ENCODE data around the gene GYS2.

GYS2 gene

DNA sequence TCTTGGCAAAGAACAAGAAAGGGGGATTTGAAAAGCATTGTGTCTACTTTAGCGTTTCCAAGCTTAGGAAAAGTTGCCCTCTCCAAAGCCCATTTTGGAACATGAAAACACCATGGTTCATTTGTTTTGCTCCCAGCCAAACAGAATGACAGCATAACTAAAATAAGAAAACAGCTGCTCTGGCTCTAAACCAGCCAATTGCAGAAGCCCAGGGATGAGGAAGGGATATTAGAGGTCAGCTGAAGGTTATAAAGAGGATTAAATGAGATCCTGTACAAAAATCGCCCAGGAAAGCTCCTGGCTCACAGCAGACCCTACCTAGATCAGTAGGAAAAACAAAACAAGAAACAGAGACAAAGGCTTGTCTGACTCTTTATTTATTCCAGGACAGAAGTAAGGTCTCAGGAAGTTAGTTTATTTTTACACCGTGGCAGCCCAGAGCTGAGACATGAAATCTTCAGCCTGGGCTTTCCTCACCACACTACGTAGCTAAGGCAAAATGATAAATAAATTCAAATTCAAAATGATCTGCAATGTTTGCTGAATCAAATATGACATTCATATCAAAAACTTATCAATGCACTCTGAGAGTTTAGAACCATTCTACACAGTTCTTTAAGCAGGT is 52.7 kb downstream of the GYS2 start:
- no peak for DNase-seq

DNA sequence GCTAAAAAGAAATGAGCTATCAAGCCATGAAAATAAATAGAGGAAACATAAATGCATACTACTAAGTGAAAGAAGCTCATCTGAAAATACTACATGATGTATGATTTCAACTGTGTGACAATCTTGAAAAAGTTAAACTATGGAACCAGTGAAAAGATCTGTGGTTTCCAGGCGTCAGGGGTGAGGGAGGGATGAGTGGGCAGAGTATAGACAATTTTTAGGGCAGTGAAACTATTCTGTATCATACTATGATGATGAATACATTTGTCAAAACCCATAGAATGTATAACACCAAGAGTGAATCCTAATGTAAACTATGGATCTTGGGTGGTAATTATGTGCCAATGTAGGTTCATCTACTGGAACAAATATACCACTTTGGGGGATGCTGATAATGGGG is 57.2 kb downstream of the GYS2 start:
- no peak for DNase-seq

DNA sequence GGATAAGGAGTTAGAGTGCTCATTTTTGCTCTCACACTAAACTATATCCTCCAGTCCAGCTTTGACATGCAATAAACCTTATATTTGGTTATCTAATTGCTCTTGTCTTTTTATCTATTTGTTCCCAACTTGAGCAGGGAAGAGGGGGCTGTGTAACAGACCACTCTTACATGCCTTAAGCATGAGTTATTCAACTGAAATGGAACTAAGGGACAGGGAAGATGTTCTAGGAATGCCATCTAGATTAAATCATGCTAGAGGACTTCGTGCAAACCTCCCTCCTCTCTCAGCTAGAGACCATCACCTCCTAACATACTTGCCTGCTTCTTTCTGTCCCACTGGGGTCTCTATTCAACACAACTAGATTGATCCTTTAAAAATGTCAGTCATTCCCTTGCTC is 57.9 kb downstream of the GYS2 start:
- DNase-seq, result no peak

DNA sequence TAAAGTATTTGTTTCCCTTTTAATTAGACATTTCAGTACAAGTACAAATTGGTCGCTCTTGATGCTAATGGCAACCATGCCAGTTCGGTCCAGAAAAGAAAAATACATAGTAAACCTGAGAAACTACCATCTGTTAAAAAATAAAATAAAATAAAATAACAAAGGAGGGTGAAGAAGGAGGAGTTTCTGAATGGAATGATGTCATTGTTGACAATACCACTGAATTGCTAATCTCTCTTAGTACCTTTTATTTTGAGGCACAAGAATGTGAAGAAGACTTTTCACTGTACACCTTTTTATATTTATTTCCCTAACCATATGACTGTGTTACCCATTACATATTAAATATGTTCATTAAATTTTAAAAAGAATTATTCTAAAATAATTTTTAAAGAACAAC is 59.1 kb downstream of the GYS2 start:
- DNase-seq, result no peak

DNA sequence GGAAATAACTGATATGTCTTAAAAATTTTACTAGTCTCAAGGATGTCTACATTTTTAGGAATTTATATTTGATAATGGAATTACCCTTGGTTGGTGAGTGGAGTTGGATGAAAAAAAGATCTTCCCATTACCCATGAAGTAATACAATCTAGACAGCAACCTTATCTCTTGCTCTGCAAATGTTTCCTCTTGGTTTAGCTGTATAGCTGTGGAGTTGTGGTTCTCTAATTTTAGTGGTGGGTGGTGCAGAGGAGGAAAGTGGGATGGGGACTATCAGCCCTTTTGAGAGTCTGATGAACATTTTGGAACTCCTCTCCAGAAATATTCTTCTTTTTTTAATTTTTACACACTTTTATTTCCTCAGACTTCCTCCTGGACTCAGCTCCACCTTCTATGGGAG is 61.5 kb downstream of the GYS2 start:
- DNase-seq, result no peak

DNA sequence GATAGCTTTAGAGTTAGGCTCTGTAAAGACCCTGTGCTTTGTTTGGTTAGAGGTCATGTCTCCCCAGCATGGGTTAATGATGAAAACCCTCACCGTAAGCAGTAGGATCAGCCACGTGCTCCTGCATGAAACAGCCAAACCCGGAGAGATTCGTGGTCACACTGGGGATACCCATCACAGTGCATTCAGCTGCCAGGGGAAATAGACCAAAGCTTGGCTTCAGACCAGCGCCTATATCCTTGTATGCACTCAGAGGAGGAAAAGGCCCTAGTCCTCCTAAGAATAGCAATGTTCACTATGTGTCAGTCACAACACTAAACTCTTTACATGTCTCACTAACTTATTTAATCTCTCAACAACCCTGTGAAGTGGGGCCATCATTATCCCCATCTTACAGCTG is 62.2 kb downstream of the GYS2 start:
- no peak for DNase-seq

DNA sequence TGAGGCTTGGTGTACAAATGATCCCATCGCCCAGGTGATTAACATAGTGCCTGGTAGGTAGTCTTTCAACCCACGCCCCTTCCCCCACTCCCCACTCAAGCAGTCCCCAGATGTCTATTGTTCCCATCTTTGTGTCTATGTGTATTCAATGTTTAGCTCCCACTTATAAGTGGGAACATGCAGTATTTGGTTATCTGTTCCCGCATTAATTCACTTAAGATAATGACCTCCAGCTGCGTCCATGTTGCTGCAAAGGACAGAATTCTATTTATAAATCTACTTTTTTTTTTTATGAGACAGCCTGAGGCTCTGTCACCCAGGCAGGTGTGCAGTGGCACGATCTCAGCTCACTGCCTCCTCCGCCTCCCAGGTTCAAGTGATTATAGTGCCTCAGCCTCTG is 62.9 kb downstream of the GYS2 start:
- DNase-seq, result peak; percentile 58

DNA sequence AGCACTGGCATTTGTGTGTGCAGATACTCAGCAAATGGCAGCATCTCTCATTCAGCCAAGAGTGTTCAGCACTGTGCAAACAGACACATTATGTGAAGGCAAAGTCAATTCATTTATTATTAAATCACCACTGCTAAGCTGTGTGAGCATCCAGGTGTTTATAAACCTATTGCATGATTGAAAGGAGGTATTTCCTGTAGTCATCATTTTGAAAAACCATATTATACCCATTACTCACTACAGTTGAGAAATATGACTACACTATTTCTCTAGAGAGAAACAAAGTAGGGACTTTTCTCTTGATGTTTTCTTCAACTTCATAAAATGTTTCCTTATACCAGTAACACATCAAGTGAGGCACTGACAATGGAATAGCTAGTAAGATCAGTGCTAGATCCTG is 64.8 kb downstream of the GYS2 start:
- DNase-seq, result peak; percentile 77

DNA sequence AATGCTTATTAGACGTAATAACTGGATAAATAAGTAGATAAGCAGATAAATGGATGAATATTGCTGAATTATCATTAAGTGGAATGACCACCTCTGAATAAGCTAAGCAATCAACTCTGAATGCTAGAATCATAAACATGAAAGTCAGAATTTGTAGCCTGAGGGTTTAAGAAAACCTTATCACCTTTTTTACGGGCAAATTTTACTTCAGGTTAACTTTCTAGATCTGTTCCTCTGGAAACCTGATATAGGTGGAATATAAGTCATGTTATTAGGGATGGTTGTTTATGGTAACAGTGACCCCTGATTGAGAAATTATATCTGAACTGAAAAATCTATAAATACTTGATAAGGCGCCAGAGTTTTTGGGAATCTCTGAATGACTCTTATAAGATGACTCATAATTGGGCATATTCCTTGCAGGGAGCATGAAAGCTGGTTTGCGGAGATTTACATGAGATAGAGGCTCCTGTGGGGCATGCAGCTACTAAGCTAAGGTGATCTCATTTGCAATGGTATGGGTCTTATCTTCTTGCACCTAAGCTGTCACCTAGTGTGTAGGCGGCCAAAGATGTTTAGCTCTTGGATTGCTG is 66.5 kb downstream of the GYS2 start:
- DNase-seq, result no peak

DNA sequence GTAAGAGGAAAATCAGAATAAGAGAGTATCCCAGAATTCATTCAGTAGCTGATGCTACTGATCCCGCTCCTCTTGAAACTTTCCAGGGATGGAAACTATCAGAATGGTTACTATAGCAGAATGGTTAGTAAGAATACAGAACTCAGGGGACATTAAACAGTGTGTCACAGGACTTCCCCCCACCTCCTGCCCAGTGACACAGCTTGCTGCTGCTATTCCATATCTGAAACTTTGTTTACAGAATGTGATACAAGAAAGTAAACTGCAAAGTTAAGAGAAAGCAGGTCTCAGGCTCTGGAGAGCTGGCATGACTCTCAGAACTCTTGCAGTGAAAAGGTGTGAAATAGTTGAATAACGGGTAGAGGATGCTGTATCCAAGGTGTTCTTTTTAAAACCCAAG is 75.2 kb downstream of the GYS2 start:
- DNase-seq, result no peak

DNA sequence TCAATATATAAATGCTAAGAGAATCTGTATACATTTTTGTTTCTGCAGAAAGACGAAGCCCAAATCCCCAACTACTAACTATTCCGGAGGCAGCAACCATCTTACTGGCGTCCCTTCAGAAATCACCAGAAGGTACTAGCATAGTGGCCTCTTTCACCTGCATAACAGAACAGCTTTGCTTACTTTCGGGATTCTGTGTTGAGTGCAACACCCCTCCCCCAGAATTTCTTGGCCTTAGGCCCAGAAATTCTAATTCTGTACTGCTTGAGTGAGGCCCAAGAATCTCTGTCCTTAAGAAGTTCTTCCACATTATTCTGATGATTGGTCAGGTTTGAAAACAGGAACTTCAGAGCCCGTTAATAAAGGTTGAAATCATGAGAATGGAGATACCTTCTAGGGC is 75.7 kb downstream of the GYS2 start:
- no peak for DNase-seq

DNA sequence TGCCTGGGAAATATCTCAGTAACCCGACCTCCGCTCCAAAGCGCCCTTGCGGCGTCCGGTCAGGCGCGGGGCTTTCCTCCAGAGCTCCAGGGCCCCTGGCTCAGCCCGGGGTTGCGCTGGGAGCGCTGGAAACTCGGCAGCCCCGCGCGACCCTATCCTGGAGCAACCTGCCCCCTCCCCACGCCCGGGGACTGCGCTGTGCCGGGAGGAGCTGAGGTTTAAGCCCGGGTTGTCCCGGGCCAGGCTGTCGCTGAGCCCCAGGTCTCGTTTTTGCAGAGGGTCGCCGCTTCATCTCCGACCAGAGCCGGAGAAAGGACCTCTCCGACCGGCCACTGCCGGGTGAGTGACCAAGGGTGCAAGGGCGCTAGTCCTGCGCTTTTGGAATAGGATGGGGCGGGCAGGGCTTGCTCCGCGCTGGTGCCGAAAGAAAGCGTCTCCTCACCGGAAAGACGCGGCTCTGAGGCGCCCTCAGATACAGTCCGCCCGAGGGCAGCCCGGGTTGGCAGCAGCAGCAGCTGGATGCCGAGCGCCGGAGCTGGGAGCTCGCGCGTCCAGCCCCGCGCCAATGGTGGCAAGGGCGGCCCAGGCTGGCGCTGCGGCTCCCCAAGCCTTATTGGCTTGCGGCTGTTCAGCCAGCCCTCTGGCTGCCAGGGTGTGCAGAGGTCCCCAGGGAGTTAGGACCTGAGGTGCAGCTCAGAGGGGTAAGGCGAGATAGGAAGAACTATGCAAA is 77.0 kb downstream of the GYS2 start:
- peak; percentile 87 for DNase-seq

DNA sequence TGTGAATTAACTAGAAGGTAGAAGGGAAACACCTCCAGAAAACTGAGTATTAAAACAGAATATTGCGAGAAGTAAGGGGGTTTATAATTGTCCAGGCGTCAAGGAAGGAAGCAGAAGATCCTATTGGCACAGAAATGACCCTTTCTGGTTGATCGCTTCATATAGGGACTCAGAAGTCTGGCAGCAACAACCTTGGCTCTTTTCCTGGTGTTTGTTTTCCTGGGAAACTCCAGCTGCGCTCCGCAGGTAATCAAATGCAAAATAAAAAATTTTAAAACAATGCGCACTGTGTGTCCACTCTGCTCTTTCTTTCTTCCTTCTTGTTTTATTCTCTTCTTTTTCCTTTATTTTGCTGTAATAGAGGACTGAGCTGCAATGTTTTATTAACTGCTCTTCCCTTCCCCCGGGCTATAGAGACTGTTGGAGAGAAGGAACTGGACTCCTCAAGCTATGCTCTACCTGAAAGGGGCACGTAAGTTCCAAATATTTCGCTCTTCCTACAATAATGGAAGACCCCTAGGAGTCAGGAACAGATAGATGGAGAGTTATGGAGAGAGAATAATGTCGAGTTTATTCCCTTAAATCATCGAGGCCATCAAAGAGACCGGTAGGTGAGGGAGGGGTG is 77.8 kb downstream of the GYS2 start:
- DNase-seq, result no peak

DNA sequence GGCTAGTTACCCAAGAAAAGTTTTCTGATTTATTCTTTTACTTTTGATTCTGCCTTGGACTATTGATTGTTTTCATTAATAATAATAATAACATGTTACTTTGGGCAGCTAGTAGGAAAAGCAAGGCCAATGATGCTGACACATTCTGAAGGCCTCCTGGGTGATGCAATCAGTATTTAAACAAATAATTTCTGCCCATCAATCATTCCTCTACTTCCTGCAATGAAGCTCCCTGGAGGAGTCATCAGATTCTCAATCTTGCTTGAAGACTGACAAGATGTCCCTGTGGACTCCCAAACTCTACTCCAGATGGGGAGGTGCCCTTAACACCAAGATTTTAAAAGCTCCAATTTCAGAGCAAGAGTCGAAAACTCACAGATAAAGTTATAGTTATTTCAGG is 78.6 kb downstream of the GYS2 start, which contains the start of gene SPX:
TSS of gene SPX (plus strand) at position 244 of the 400 bp plus-strand sequence. CDS start 177 bp downstream, outside the sequence.
- peak; percentile 29 for DNase-seq

DNA sequence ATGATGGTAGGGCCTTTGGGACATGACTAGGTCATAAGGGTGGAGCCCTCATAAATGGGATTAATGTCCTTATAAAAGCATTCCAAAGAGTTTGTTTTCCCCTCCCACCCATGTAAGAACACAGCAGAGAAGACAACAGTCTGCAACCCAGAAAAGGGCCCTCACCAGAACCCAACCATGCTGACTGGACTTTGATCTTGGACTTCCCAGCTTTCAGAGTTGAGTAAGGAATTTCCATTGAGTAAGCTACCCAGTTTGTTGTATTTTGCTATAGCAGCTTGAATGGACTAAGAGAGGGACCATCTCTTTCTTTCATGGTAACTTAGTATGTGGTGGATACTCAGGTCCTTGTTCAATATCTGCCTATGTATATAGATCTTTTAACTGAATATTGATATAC is 81.5 kb downstream of the GYS2 start:
- no peak for DNase-seq

DNA sequence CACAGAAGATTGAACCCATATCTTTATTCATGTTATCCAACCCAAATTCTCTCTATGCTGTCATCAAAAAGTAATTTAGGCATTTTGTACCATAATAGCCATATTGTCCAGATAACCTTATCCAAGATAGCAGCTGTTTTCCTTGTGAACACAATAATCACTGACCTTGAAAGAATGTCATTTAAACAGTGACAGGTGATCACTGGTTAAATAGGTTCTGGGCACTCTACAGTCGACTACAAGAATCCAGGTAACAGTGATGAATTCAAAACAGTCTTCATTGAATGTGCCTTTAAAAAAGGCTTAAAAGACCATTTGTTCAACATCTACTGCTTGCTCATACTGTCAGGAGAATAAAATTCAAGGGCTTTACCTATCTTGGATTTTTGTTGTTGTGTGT is 83.1 kb downstream of the GYS2 start:
- DNase-seq, result no peak

DNA sequence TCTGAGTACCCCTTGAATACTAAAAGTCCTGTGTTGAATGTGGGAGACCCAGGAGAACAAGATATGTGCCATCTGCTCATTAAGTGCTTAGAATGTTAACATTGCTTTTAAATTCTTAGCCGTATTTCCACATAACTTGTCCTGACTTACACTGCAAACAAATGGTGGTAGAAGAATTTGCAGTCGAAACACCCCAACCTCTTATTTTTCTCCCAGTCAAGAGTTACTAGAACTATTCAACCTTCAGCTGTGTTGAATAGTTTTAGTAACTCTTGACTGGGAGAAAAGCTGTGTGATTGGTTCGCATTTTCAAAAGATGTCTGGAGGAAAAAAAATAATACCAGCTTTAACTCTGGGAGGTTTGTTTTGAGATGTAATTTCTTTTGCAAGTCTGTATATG is 86.2 kb downstream of the GYS2 start:
- DNase-seq, result no peak

DNA sequence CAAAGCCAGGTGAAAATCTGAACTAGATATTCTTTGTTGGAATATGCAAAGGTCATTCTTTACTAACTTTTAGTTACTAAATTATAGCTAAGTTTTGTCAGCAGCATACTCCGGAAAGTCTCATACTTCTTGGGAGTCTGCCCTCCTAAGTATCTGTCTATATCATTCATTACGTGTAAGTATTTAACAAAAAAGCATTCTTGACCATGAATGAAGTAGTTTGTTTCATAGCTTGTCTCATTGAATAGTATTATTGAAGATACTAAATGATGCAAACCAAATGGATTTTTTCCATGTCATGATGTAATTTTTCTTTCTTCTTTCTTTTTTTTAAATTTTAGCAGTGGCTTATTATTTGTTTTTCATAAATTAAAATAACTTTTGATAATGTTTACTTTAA is 88.4 kb downstream of the GYS2 start:
- DNase-seq, result no peak

DNA sequence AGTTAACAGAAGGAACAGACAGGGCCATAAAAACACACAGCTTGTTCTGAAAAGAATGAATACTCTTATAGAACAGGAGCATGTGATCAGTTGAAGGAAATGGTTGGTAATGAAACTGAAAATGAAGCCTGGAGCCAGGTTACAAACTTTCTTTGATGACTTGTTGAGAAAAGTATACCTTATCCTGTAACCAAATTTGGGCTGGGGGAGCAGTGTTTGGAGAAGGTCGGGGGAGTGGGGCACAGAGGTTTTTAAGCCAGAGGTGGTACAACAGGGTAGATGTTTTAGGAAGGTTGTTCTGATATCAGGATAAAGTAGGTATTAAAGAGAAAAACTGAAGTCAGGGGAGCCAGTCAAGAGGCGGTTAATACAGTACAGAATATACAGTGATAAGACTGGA is 94.9 kb downstream of the GYS2 start:
- no peak for DNase-seq

DNA sequence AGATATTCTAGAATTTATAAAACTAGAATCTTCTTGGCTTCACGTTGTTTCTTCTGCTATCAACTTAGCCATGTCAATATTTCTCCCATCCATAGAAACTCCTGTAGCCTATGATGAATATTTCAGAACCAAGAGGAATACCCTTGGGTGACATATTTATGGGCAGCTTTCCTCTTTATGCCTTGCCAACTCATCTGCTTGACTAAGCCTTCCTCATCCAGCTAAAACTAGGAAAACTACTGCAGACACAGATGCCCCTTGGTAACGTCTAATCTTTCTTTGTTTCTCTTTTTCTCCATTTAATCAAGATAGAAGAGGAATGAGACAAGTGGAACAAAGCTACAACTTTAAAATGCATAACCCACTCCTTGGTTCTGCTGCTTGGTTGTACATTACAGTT is 96.8 kb downstream of the GYS2 start:
- no peak for DNase-seq

DNA sequence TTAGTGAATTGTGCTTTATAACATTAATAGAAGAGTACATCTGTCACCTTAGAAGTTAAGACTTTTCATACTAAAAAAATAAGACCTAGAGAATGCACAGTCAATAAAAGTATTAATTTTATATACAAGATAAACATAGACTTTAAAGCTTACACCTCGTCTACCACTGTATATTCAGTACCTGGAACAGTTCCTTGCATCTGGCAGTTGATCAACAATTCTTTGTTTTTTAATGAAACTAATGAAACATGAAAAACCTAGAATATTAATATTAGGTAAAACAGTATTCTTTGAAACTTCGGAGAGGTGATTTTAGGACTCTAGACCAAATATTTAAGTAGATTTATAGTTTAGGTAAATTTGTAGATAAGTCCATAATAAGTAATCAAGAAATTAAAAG is 98.8 kb downstream of the GYS2 start:
- no peak for DNase-seq

DNA sequence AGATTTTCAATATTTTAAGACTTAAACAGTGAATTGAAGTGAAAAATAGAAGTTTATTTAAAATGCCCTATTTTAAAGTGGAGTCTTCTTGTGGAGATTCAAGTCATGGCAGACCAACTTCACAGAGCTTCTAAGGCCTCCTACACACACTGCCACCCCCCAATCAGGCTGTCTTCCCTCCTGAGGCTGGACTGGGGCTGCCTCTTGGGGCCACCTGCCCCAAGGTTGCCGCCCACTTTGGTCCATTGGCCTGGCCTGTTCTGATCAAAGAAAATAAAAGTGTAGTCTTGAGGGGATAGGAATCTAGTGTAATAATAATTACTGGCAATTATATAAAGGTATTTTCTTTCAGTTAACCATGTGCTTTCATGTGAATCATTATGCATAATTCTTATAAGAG is 101.8 kb downstream of the GYS2 start:
- DNase-seq, result no peak

DNA sequence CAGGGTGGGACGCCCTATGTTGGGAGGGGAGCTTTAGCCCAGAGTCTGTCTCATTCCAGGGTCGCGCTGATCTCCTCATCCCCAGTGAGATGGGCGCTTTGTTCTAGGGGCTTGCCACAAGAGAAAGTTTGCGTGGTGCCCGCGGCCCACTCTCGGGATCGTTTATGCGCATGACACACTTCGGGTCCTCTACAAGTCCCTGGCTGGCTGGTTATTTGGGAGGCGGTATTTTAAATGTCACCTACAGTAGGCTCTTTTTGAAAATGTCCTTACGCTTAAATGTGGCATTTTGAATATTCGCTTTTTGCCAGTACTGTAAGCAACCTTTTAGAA is 102.5 kb downstream of the GYS2 start:
- no peak for DNase-seq
